DOHH2 (cell line): ENCODE measurements around the gene CTSF.

Experiments
- H3F3A ChIP-seq: fragments of 200-600 bp; sonication (generic), shearing (Covaris generic); 2 replicates; pipeline ENCODE4 v1.6.0; 2016; ENCODE audit warnings: antibody characterized with exemption, mild to moderate bottlenecking; ENCODE audit not compliant: control insufficient read depth, insufficient read depth
- H3K27ac ChIP-seq: fragments of 200-600 bp; sonication (generic); 2 replicates; pipeline ENCODE4 v1.5.1; 2014; ENCODE audit warnings: low read depth, mild to moderate bottlenecking, low read length, moderate library complexity
- H3K27me3 ChIP-seq: fragments of 200-600 bp; sonication (generic); 2 replicates; pipeline ENCODE4 v1.6.1; 2014; ENCODE audit warnings: mild to moderate bottlenecking, low read length, mixed read lengths; ENCODE audit not compliant: control insufficient read depth
- H3K36me3 ChIP-seq: fragments of 200-600 bp; sonication (generic); 2 replicates; pipeline ENCODE4 v1.6.1; 2014; ENCODE audit warnings: mild to moderate bottlenecking, low read length, moderate library complexity, mixed read lengths; ENCODE audit not compliant: control insufficient read depth
- H3K4me1 ChIP-seq: fragments of 200-600 bp; sonication (generic); 2 replicates; pipeline ENCODE4 v1.6.1; 2014; ENCODE audit warnings: mild to moderate bottlenecking, low read length, mixed read lengths; ENCODE audit not compliant: control insufficient read depth
- H3K4me2 ChIP-seq: fragments of 200-600 bp; sonication (generic); 2 replicates; pipeline ENCODE4 v1.6.0; 2014; ENCODE audit warnings: mild to moderate bottlenecking, low read length, moderate library complexity
- H3K4me3 ChIP-seq: fragments of 200-600 bp; sonication (generic); 2 replicates; pipeline ENCODE4 v1.5.1; 2014; ENCODE audit warnings: mild to moderate bottlenecking, low read length, mixed read lengths
- H3K79me2 ChIP-seq: fragments of 200-600 bp; sonication (generic); 2 replicates; pipeline ENCODE4 v1.6.1; 2014; ENCODE audit warnings: mild to moderate bottlenecking, low read length, mixed read lengths; ENCODE audit not compliant: control insufficient read depth
- H3K9me2 ChIP-seq: fragments of 200-600 bp; sonication (generic); replicated peaks from 2 replicates; pipeline ENCODE4 v1.6.1; 2014; ENCODE audit warnings: mild to moderate bottlenecking, low read length, mixed read lengths; ENCODE audit not compliant: control insufficient read depth
- H3K9me3 ChIP-seq: fragments of 200-600 bp; sonication (generic); 2 replicates; pipeline ENCODE4 v1.6.1; 2014; ENCODE audit warnings: antibody characterized with exemption, low read length, mixed read lengths; ENCODE audit not compliant: control insufficient read depth, insufficient read depth
- H4K20me1 ChIP-seq: fragments of 200-600 bp; sonication (generic); 2 replicates; pipeline ENCODE4 v1.6.0; 2014; ENCODE audit warnings: low read depth, mild to moderate bottlenecking, antibody characterized with exemption, low read length, moderate library complexity; ENCODE audit not compliant: control insufficient read depth, insufficient read depth
- CTCF ChIP-seq: fragments of 200-600 bp; sonication (generic); IDR thresholded peaks from one replicate; pipeline ENCODE4 v1.5.1; 2014; ENCODE audit warnings: antibody characterized with exemption, mild to moderate bottlenecking, low read depth, low read length; ENCODE audit not compliant: poor library complexity, severe bottlenecking
- EZH2phosphoT487 ChIP-seq: fragments of 200-600 bp; sonication (generic); IDR thresholded peaks from 2 replicates; pipeline ENCODE4 v1.6.1; 2017; ENCODE audit warnings: borderline replicate concordance, mild to moderate bottlenecking, antibody characterized with exemption, low read length, moderate library complexity, mixed read lengths

CTSF gene

DNA sequence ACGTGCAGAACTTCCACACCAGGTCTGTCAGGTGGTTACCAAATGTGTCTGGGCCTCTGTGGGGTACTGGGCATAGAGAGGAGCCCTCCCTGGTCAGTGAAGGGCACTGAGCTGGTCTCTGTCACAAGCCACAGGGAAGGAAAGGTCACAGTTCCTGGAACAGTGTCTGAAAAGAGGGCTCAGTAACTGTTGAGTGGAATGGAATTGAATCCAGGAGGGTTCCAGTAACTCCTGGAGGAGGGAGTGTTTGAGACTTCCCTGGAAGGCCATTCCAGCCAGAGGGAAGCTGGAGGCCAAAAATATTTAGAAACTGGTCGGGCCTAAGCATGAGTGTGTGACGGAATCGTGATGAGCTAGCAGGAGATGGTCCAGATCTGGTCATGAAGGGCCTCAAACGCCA is 13.8 kb downstream of the CTSF start:
- no peaks in the 10 kb centered on the region for H3K4me1 ChIP-seq
- H3K9me3 ChIP-seq: no peaks in the 10 kb centered on the region
- no peak for TF ChIP-seq EZH2phosphoT487
- TF ChIP-seq CTCF: no peak
- H3K79me2 ChIP-seq: no peaks in the 10 kb centered on the region
- peaks cover 13% of the 10 kb centered on the region; the same call in 1 of the 2 replicates for H3K27me3 ChIP-seq
- no peak overlapping the region for H3K27ac ChIP-seq
- no peaks in the 10 kb centered on the region for H3K9me2 ChIP-seq
- H3K4me3 ChIP-seq: no peak overlapping the region
- H3F3A ChIP-seq: no peaks in the 10 kb centered on the region
- no peaks in the 10 kb centered on the region for H3K36me3 ChIP-seq
- no peak overlapping the region for H3K4me2 ChIP-seq
- no peaks in the 10 kb centered on the region for H4K20me1 ChIP-seq

DNA sequence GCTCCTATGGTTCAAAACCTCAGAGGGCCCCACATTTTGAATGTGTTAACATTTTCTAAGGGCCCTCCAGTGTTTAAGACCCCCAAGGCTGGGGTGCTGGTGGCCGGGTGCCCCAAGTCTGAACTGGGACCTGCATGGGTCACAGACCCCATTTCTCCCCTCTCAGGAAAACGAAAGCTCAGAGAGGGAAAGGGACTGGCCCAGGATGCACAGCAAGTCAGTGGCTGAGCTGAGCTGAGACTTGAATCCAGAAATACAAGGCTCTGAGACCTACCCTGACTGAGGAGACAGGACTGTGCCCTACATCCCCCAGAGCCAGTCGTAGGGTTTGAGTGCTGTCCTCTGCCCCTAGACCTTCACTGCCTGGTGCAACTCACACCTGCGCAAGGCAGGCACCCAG is 17.5 kb downstream of the CTSF start:
- TF ChIP-seq EZH2phosphoT487 (no peak), CTCF (no peak)

DNA sequence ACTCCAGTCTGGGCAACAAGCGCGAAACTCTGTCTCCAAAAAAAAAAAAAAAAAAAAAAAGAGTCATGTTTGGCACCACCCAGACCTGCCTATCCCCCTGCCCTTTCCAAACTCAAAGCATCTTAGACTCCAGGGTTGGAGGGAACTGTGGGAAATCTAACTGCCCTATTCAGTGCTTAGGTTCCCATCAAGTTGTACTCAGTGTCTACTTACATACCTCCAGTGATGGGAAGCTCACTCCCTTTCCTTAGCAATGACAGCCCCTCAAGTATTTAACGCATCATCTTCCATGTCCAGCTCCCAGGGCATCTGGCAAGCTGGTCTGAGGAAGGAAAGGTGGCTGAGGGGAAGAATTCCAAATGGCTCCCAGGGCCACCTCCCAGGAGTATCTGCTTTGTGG is 18.7 kb downstream of the CTSF start:
- Histone ChIP-seq H3K4me1 (peaks cover 17% of the 10 kb centered on the region), H3K9me3 (no peaks in the 10 kb centered on the region), H3K79me2 (peaks cover 6% of the 10 kb centered on the region), H3K36me3 (no peaks in the 10 kb centered on the region), H3F3A (no peaks in the 10 kb centered on the region), H4K20me1 (no peaks in the 10 kb centered on the region), H3K4me3 (no peak overlapping the region), H3K4me2 (no peak overlapping the region), H3K9me2 (no peaks in the 10 kb centered on the region), H3K27me3 (peaks cover 42% of the 10 kb centered on the region), H3K27ac (no peak overlapping the region)
- no peak for TF ChIP-seq EZH2phosphoT487
- TF ChIP-seq CTCF: no peak

More for the DNA sequence above, 17.5 kb downstream of the CTSF start:
- Histone ChIP-seq H3K27me3 (peaks cover 45% of the 10 kb centered on the region), H3K4me1 (peaks cover 10% of the 10 kb centered on the region), H3K36me3 (no peaks in the 10 kb centered on the region), H3K4me3 (no peak overlapping the region), H3K9me3 (no peaks in the 10 kb centered on the region), H4K20me1 (no peaks in the 10 kb centered on the region), H3K9me2 (no peaks in the 10 kb centered on the region), H3F3A (no peaks in the 10 kb centered on the region), H3K79me2 (no peaks in the 10 kb centered on the region), H3K27ac (no peak overlapping the region), H3K4me2 (no peak overlapping the region)
